Neural progenitor cell (in vitro differentiated cells): ENCODE data around the gene C22orf23.

Experiments used
- CTCF ChIP-seq: fragments of 200-600 bp; sonication (generic); IDR thresholded peaks from 2 replicates; pipeline ENCODE4 v1.5.1; 2017; ENCODE audit warnings: antibody characterized with exemption, mild to moderate bottlenecking
- EZH2 ChIP-seq: fragments of 200-600 bp; sonication (generic); IDR thresholded peaks from 2 replicates; pipeline ENCODE4 v1.6.1; 2017; ENCODE audit warnings: antibody characterized with exemption, mild to moderate bottlenecking, moderate library complexity
- EZH2phosphoT487 ChIP-seq: fragments of 200-600 bp; sonication (generic); IDR thresholded peaks from 2 replicates; pipeline ENCODE4 v1.6.1; 2017; ENCODE audit warnings: antibody characterized with exemption

GRCh38 chr22:37942133-37942532, 11.3 kb downstream of the C22orf23 start:
- TF ChIP-seq CTCF (no peak), EZH2phosphoT487 (no peak), EZH2 (no peak)
